HG03103 (cell line): ENCODE measurements around the gene VCAN.

Experiments
- ATAC-seq: cut with Tn5 transposase; IDR thresholded peaks from one replicate; pipeline ENCODE4 v1.9.1; 2021; ENCODE audit warnings: low read depth; ENCODE audit not compliant: unreplicated experiment

Gene VCAN

GRCh38 chr5:83467371-83468035, 4.0 kb upstream of the VCAN start:
- no peak for ATAC-seq

- ATAC-seq: no peak
Measured at GRCh38 chr5:83469075-83469474, 2.5 kb upstream of the VCAN start.

GRCh38 chr5:83470526-83471404, 779 bp upstream of the VCAN start:
- no peak for ATAC-seq

- no peak for ATAC-seq
Measured at GRCh38 chr5:83472213-83472507, 616 bp downstream of the VCAN start.

- ATAC-seq: peak; percentile 36
Measured at GRCh38 chr5:83472508-83473345, 1.2 kb downstream of the VCAN start.

GRCh38 chr5:83473346-83474160, 2.0 kb downstream of the VCAN start:
- peak; percentile 57 for ATAC-seq

GRCh38 chr5:83474161-83474796, 2.7 kb downstream of the VCAN start:
- no peak for ATAC-seq

GRCh38 chr5:83474991-83475390, 3.4 kb downstream of the VCAN start:
- no peak for ATAC-seq

GRCh38 chr5:83475391-83475863, 3.9 kb downstream of the VCAN start:
- no peak for ATAC-seq

GRCh38 chr5:83475935-83476814, 4.6 kb downstream of the VCAN start:
- no peak for ATAC-seq

GRCh38 chr5:83482961-83483360, 11.4 kb downstream of the VCAN start:
- no peak for ATAC-seq

GRCh38 chr5:83484294-83484693, 12.8 kb downstream of the VCAN start:
- ATAC-seq: no peak

GRCh38 chr5:83485842-83486241, 14.3 kb downstream of the VCAN start:
- ATAC-seq: no peak

GRCh38 chr5:83487155-83487554, 15.6 kb downstream of the VCAN start:
- ATAC-seq: no peak

GRCh38 chr5:83488271-83488670, 16.7 kb downstream of the VCAN start:
- no peak for ATAC-seq

- no peak for ATAC-seq
Measured at GRCh38 chr5:83488821-83489220, 17.3 kb downstream of the VCAN start.

- no peak for ATAC-seq
Measured at GRCh38 chr5:83490203-83490602, 18.7 kb downstream of the VCAN start.

- no peak for ATAC-seq
Measured at GRCh38 chr5:83492331-83492730, 20.8 kb downstream of the VCAN start.

- no peak for ATAC-seq
Measured at GRCh38 chr5:83493644-83494043, 22.1 kb downstream of the VCAN start.
